Prostate gland (tissue), 2 donors: Measurements from ENCODE around the gene BTD. TPM values are rescaled to one million over a fixed set of nuclear protein-coding genes. Genes with fewer than 3 reads are reported as not detected.

ENCODE experiments used
- DNase-seq: peaks from one replicate; pipeline ENCODE4 v3.0.0-alpha.2; 2019; ENCODE audit warnings: low spot score
- H3K27ac ChIP-seq, 2 donors: fragments of 200-600 bp; sonication (generic); 2 replicates each; pipeline ENCODE4 v1.5.1; 2017 to 2019
- H3K27me3 ChIP-seq: fragments of 200-600 bp; sonication (generic); replicated peaks from 2 replicates; pipeline ENCODE4 v1.5.1; 2019; ENCODE audit not compliant: insufficient read depth
- H3K36me3 ChIP-seq, 2 donors: fragments of 200-600 bp; sonication (generic); 1 replicate in 1 of 2; 2 replicates in 1 of 2; pipeline versions ENCODE4 v1.5.1 to v1.8.1; 2017 to 2019
- H3K4me1 ChIP-seq: fragments of 200-600 bp; sonication (generic); replicated peaks from 2 replicates; pipeline ENCODE4 v1.5.1; 2019
- H3K4me3 ChIP-seq, 2 donors: fragments of 200-600 bp; sonication (generic); 2 replicates each; pipeline ENCODE4 v1.5.1; 2017 to 2019
- H3K9me3 ChIP-seq: fragments of 200-600 bp; sonication (generic); 2 replicates; pipeline ENCODE4 v1.5.1; 2017
- CTCF ChIP-seq, 4 experiments: fragments of 200-600 bp in 2 of 4; fragments of 450-650 bp in 2 of 4; sonication (generic) in 2 of 4; IDR thresholded peaks; 1 replicate in 3 of 4; 2 replicates in 1 of 4; pipeline ENCODE4 v1.5.1; 2016 to 2019; ENCODE audit warnings: antibody characterized with exemption in 4 of 4, mild to moderate bottlenecking in 2 of 4, moderate library complexity in 2 of 4
- POLR2A ChIP-seq: fragments of 450-650 bp; IDR thresholded peaks from one replicate; pipeline ENCODE4 v1.6.1; 2016; ENCODE audit warnings: antibody characterized with exemption, mild to moderate bottlenecking
- POLR2AphosphoS5 ChIP-seq: sonication (generic); formaldehyde crosslinking; IDR thresholded peaks from one replicate; pipeline ENCODE4 v1.6.1; 2017; ENCODE audit warnings: antibody characterized with exemption
- WGBS: methylation state at CpG from one replicate; pipeline ENCODE4 v1.1.5; 2018; 5-methylcytosine and 5-hydroxymethylcytosine counted together
- intact Hi-C: fragments of 100-400 bp; cut with DNase I; formaldehyde crosslinking; loops from one replicate; pipeline ENCODE4 v1.14.2; 2022
- total RNA-seq, 2 donors: library from RNA; depleted of rRNA; stranded (reverse); fragments of >200 nt; gene quantifications; one replicate each; pipeline ENCODE4 v1.1.0, GENCODE V29; 2016

Gene BTD
- total RNA-seq, 2 donors from 2014 or later, result 34.4 to 42.7 TPM

- no peak for DNase-seq
- H3K27ac ChIP-seq, result no peak overlapping the region
- peaks cover 0 to 3% of the 10 kb centered on the region in 2 donors for H3K36me3 ChIP-seq
- intact Hi-C loops, result loop anchor here (5.0 kb wide), 2 partner anchors 131 to 356 kb away; partner anchors contain the start of genes EAF1 and METTL6
- no peaks in the 10 kb centered on the region for H3K9me3 ChIP-seq
- H3K27me3 ChIP-seq, result no peaks in the 10 kb centered on the region
- no peak overlapping the region for H3K4me3 ChIP-seq
- H3K4me1 ChIP-seq, result no peaks in the 10 kb centered on the region
- WGBS, result 92% methylated on average over 9 of the region's 9 CpGs
- no peak for TF ChIP-seq POLR2A
- no peak for TF ChIP-seq POLR2AphosphoS5
Measured at GRCh38 chr3:15558581-15558980, 43.0 kb upstream of the BTD start.

- no peak for DNase-seq
- WGBS, result 68% methylated on average over 5 of the region's 5 CpGs
- no peak overlapping the region for H3K4me3 ChIP-seq
- no peaks in the 10 kb centered on the region for H3K9me3 ChIP-seq
- no peaks in the 10 kb centered on the region for H3K4me1 ChIP-seq
- no peaks in the 10 kb centered on the region for H3K27me3 ChIP-seq
- intact Hi-C loops, result no loop called here
- peaks cover 0 to 3% of the 10 kb centered on the region in 2 donors for H3K36me3 ChIP-seq
- no peak for TF ChIP-seq CTCF (IDR thresholded peaks at IDR 0.05)
- no peak for TF ChIP-seq POLR2AphosphoS5
- TF ChIP-seq POLR2A, result no peak
- no peak overlapping the region for H3K27ac ChIP-seq
Measured at GRCh38 chr3:15562560-15562959, 39.0 kb upstream of the BTD start.

GRCh38 chr3:15563190-15563589 lies 38.4 kb upstream of the BTD start:
- Histone ChIP-seq H3K4me3 (no peak overlapping the region), H3K4me1 (no peaks in the 10 kb centered on the region), H3K27ac (no peak overlapping the region), H3K9me3 (no peaks in the 10 kb centered on the region), H3K36me3 (peaks cover 0 to 3% of the 10 kb centered on the region in 2 donors), H3K27me3 (no peaks in the 10 kb centered on the region)
- 82% methylated on average over 1 of the region's 1 CpG for WGBS
- no peak for TF ChIP-seq CTCF (IDR thresholded peaks at IDR 0.05)
- no peak for TF ChIP-seq POLR2AphosphoS5
- TF ChIP-seq POLR2A, result no peak
- intact Hi-C loops, result no loop called here
- DNase-seq, result no peak

- 81% methylated on average over 4 of the region's 4 CpGs for WGBS
- H3K4me3 ChIP-seq, result no peak overlapping the region
- no peak for DNase-seq
- H3K27ac ChIP-seq, result no peak overlapping the region
- no peaks in the 10 kb centered on the region for H3K4me1 ChIP-seq
- no peak for TF ChIP-seq POLR2A
- no peak for TF ChIP-seq CTCF (IDR thresholded peaks at IDR 0.05)
- no peak for TF ChIP-seq POLR2AphosphoS5
- H3K27me3 ChIP-seq, result no peaks in the 10 kb centered on the region
- H3K36me3 ChIP-seq, result no peaks in the 10 kb centered on the region
- H3K9me3 ChIP-seq, result no peaks in the 10 kb centered on the region
- intact Hi-C loops, result no loop called here
Measured at GRCh38 chr3:15572138-15572537, 29.4 kb upstream of the BTD start.

GRCh38 chr3:15575446-15575845 lies 26.1 kb upstream of the BTD start:
- no peaks in the 10 kb centered on the region for H3K36me3 ChIP-seq
- 88% methylated on average over 5 of the region's 5 CpGs for WGBS

More at GRCh38 chr3:15575446-15575845, 26.1 kb upstream of the BTD start:
- no peaks in the 10 kb centered on the region for H3K9me3 ChIP-seq
- H3K27ac ChIP-seq, result no peak overlapping the region
- no peaks in the 10 kb centered on the region for H3K4me1 ChIP-seq
- H3K27me3 ChIP-seq, result no peaks in the 10 kb centered on the region
- TF ChIP-seq POLR2AphosphoS5, result no peak
- no peak for TF ChIP-seq CTCF (IDR thresholded peaks at IDR 0.05)
- no peak for TF ChIP-seq POLR2A
- no peak overlapping the region for H3K4me3 ChIP-seq
- intact Hi-C loops, result no loop called here
- DNase-seq, result no peak
